Muscle layer of colon (tissue), 2 donors: Measurements from ENCODE around the gene SRPK1.
"Not testable (repeated sequence)": the region's sequence is repeated elsewhere in the genome, so short reads cannot be mapped to it uniquely, and the experiment has no call there.

Experiments
- H3K27ac ChIP-seq: one replicate; pipeline ENCODE4 v1.7.0; 2013; ENCODE audit warnings: low read depth, mild to moderate bottlenecking, low read length, moderate library complexity
- H3K27me3 ChIP-seq, 2 donors: one replicate each; pipeline ENCODE4 v1.7.0; 2013; ENCODE audit warnings: low read length in 2 of 2, mild to moderate bottlenecking in 2 of 2; ENCODE audit not compliant: insufficient read depth in 2 of 2, control insufficient read depth in 1 of 2
- H3K36me3 ChIP-seq: one replicate; pipeline ENCODE4 v1.7.0; 2013; ENCODE audit warnings: mild to moderate bottlenecking, low read length; ENCODE audit not compliant: insufficient read depth
- H3K4me1 ChIP-seq: one replicate; pipeline ENCODE4 v1.7.0; 2013; ENCODE audit warnings: mild to moderate bottlenecking, low read length; ENCODE audit not compliant: insufficient read depth
- H3K4me3 ChIP-seq, 2 donors: one replicate each; pipeline ENCODE4 v1.7.0; 2013; ENCODE audit warnings: low read length in 2 of 2, low read depth in 1 of 2, mild to moderate bottlenecking in 1 of 2, moderate library complexity in 1 of 2
- H3K9ac ChIP-seq: one replicate; pipeline ENCODE4 v1.7.0; 2013; ENCODE audit warnings: low read length
- H3K9me3 ChIP-seq: one replicate; pipeline ENCODE4 v1.7.0; 2013; ENCODE audit warnings: mild to moderate bottlenecking, low read length
- donor health status: abdominal sarcoma.
- donor health status: Adenocarcinoma of cecum.

The SRPK1 gene

DNA sequence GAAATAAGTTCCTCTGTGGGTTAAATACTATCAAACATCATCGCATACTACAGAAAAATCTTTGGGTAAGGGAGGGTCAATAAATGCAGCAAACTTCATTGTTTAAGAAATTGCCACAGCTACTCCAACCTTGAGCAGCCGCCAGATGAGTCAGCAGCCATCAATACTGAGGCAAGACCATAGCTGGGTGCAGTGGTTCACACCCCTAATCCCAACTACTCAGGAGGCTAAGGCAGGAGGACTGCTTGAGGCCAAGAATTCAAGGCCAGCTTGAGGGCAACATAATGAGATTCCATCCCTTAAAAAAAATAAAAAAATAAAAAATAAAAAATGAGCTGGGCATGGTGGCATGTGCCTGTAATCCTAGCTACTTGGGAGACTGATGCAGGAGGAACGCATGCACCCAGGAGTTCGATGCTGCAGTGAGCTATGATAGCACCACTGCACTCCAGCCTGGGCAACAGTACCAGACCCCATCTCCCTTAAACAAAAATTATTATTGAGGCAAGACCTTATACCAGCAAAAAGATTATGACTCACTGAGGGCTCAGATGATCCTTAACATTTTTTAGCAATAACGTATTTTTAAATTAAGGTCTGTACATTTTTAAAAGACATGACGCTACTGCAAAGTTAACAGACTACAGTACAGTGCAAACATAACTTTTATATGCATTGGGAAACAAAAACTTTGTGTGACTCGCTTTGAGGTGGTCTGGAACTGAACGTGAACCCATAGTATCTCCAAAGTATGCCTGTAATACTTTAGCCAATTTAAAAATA is 8.8 kb downstream of the SRPK1 start:
- no peaks in the 10 kb centered on the region for H3K27me3 ChIP-seq
- no peak overlapping the region for H3K27ac ChIP-seq
- H3K4me3 ChIP-seq = no peak overlapping the region
- H3K36me3 ChIP-seq = no peaks in the 10 kb centered on the region
- H3K9me3 ChIP-seq = no peaks in the 10 kb centered on the region
- no peak overlapping the region for H3K9ac ChIP-seq
- no peaks in the 10 kb centered on the region for H3K4me1 ChIP-seq

DNA sequence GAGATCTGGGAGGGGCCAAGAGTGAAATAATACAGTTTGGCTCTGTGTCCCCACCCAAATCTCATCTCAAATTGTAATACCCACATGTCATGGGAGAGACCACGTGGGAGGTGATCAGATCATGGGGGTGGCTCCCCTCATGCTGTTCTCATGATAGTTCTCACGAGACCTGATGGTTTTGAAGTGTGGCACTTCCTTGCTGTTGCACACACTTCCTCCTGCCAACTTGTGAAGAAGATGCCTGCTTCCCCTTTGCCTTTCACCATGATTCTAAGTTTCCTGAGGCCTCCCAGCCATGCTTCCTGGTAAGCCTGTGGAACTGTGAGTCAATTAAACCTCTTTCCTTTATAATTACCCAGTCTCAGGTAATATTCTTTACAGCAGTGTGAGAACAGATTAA is 11.3 kb downstream of the SRPK1 start:
- H3K9me3 ChIP-seq, H3K4me1 ChIP-seq, H3K9ac ChIP-seq, H3K27me3 ChIP-seq, H3K36me3 ChIP-seq, H3K27ac ChIP-seq, H3K4me3 ChIP-seq: not testable (repeated sequence)

DNA sequence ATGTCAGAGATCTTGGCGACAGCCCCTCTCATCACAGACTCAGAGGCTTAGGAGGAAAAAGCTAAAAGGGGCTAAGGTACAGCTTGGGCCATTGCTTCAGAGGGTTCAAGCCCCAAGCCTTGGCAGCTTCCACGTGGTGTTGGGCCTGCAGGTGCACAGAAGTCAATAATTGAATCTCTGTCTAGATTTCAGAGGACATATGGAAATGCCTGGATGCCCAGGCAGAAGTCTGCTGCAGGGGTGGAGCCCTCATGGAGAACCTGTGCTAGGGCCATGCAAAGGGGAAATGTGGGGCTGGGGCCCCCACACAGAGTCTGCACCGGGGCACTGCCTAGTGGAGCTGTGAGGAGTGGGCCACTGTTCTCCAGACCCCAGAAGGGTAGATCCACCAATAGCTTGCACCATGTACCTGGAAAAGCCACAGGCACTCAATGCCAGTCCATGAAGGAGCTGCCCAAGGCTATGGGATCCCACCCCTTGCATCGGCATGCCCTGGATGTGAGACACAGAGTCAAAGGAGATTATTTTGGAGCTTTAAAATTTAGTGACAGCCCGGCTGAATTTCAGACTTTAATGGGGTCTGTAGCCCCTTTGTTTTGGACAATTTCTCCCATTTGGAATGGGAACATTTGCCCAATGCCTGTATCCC is 12.0 kb downstream of the SRPK1 start:
- H3K27me3 ChIP-seq, H3K27ac ChIP-seq, H3K4me3 ChIP-seq, H3K4me1 ChIP-seq, H3K9me3 ChIP-seq, H3K9ac ChIP-seq, H3K36me3 ChIP-seq: not testable (repeated sequence)

DNA sequence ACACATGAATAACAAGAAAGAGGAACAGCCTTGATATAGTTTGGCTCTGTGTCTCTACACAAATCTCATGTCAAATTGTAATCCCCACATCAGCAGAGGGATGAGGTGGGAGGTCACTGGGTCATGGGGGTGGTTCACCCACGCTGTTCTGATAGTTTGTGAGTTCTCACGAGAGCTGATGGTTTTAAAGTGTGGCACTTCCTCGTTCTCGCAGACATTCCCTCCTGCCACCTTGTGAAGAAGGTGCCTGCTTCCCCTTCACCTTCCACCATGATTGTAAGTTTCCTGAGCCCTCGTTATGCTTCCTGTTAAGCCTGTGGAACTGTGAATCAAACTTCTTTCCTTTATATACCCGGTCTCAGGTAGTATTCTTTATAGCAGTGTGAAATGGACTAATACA is 13.1 kb downstream of the SRPK1 start:
- no peaks in the 10 kb centered on the region for H3K27me3 ChIP-seq
- H3K9me3 ChIP-seq = no peaks in the 10 kb centered on the region
- H3K9ac ChIP-seq = no peak overlapping the region
- H3K36me3 ChIP-seq = no peaks in the 10 kb centered on the region
- no peaks in the 10 kb centered on the region for H3K4me1 ChIP-seq
- no peak overlapping the region for H3K27ac ChIP-seq
- no peak overlapping the region for H3K4me3 ChIP-seq

DNA sequence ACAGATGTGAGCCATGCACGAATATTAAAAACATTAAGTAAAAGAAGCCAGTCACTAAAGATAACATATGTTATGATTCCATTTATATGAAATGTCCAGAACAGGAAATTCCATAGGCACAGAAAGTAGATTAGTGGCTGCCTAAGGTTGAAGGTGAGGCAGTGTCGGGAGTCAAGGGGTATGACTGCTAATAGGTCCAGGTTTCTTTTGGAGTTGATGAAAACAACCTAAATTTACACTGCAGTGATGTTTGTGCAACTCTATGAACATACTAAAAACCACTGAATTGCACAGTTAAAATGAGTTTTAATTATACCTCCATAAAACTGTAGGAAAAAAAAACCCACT is 14.4 kb downstream of the SRPK1 start:
- H3K9me3 ChIP-seq = no peaks in the 10 kb centered on the region
- no peak overlapping the region for H3K27ac ChIP-seq
- no peaks in the 10 kb centered on the region for H3K27me3 ChIP-seq
- H3K4me1 ChIP-seq = no peaks in the 10 kb centered on the region
- H3K4me3 ChIP-seq = no peak overlapping the region
- no peaks in the 10 kb centered on the region for H3K36me3 ChIP-seq
- no peak overlapping the region for H3K9ac ChIP-seq

DNA sequence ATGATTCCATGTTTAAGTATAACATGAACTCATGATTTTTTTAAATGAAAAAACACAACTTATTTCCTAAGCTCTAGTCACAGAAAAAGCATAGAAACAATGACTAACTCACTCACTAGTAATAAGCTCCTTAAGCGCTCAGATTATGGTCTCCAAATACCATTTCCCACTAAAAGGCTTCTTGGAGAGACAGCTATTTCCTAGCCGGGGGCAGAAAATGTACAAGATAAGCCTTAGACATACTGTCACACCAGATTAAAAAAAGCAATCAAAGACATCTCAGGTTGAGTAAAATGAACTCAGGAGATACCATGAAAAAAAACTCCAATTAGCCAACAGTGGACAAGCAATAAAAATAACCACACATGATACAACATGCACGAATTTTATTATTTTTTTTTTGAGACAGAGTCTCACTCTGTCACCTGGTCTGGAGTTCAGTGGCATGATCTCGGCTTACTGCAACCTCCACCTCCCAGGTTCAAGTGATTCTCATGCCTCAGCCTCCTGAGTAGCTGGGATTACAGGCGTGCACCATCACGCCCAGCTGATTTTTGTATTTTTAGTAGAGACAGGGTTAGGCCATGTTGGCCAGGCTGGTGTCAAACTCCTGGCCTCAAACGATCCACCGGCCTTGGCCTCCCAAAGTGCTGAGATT is 14.9 kb downstream of the SRPK1 start:
- no peaks in the 10 kb centered on the region for H3K27me3 ChIP-seq
- no peak overlapping the region for H3K4me3 ChIP-seq
- H3K27ac ChIP-seq = no peak overlapping the region
- H3K4me1 ChIP-seq = no peaks in the 10 kb centered on the region
- no peak overlapping the region for H3K9ac ChIP-seq
- H3K36me3 ChIP-seq = no peaks in the 10 kb centered on the region
- H3K9me3 ChIP-seq = no peaks in the 10 kb centered on the region

DNA sequence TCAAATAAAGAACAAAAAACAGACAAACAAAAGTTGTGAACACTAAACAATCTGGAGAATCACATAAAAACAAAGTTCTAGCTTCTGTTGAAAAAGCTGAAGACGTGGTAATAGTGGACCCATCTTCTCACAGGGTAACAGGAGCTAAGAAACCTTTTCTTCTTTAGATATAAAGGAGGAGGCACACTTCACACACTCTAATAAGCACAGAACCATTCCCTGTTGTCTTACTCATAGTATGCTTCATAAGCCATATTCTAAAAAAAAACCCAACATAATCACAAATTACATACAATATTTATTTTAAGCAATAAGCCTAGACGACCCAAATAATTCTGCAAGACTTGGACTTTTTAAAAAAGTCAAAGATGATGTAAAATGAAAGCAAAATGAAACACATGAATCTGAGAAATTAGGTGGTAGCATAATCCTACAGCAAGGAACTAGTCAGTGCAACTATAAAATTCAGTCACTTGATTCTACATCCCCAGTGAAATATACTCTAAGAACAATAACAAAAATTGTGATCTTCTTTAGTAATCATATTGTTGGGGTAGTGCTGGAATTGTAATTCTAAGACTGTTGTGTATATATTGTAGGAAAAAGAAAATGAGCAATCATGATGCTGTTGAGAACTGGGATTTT is 15.6 kb downstream of the SRPK1 start:
- H3K27ac ChIP-seq = no peak overlapping the region
- H3K36me3 ChIP-seq = no peaks in the 10 kb centered on the region
- no peaks in the 10 kb centered on the region for H3K9me3 ChIP-seq
- no peaks in the 10 kb centered on the region for H3K27me3 ChIP-seq
- H3K4me3 ChIP-seq = no peak overlapping the region
- no peaks in the 10 kb centered on the region for H3K4me1 ChIP-seq
- no peak overlapping the region for H3K9ac ChIP-seq

DNA sequence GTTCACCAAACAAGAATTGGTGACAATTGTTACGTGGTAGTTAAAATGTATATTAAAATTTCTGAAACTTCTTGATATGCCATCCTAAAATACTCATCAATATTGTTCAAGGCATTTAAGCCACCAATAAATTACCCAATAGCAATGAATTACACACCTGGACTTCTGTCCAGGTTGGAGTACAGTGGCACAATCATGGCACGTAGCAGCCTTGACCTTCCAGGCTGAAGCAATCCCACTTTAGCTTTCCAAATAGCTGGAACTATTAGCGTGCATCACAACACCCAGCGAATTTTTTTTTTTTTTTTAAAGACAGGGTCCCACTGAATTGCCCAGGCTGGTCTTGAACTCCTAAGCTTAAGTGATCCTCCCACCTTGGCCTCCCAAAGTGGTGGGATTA is 17.2 kb downstream of the SRPK1 start:
- Histone ChIP-seq H3K4me3 (no peak overlapping the region), H3K36me3 (no peaks in the 10 kb centered on the region), H3K27ac (no peak overlapping the region), H3K27me3 (no peaks in the 10 kb centered on the region), H3K4me1 (no peaks in the 10 kb centered on the region), H3K9me3 (no peaks in the 10 kb centered on the region), H3K9ac (no peak overlapping the region)

DNA sequence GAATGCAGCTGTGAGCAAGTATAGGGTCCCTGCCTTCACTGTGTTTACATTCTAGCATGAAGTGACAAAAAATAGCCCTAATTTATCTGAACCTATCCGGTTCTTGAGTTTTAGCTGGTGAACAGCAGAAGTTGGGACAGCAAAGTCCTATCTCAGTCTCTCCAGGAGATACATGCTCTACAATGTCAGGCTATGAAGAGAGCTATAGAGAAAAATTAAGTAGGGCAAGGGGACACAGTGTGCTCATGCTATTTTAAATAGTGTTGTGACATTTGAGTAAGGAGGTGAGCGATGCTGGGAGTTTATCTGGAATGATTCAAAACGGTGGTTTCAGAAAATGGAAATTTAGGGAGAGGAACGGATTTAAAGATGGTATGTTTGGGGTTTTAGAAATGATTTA is 20.4 kb downstream of the SRPK1 start:
- no peaks in the 10 kb centered on the region for H3K4me1 ChIP-seq
- no peak overlapping the region for H3K9ac ChIP-seq
- no peaks in the 10 kb centered on the region for H3K27me3 ChIP-seq
- no peak overlapping the region for H3K27ac ChIP-seq
- H3K9me3 ChIP-seq = no peaks in the 10 kb centered on the region
- H3K36me3 ChIP-seq = no peaks in the 10 kb centered on the region
- no peak overlapping the region for H3K4me3 ChIP-seq

DNA sequence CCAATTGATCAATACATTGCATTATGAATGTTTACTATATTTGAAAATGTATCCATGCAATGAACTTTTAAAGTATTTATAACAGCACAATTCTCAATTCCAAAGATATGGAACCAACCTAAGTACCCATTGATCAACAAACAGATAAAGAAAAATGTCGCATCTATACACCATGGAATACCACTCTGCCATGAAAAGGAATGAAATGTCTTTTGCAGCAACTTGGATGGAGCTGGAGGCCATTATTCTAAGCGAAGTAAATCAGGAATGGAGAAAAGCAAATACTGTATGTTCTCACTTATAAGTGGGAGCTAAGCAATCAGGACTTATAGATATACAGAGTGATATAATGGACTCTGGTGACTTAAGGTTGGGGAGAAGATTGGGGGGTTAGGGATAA is 22.9 kb downstream of the SRPK1 start:
- Histone ChIP-seq H3K4me3 (no peak overlapping the region), H3K27me3 (no peaks in the 10 kb centered on the region), H3K36me3 (no peaks in the 10 kb centered on the region), H3K4me1 (no peaks in the 10 kb centered on the region), H3K9me3 (no peaks in the 10 kb centered on the region), H3K27ac (no peak overlapping the region), H3K9ac (no peak overlapping the region)

DNA sequence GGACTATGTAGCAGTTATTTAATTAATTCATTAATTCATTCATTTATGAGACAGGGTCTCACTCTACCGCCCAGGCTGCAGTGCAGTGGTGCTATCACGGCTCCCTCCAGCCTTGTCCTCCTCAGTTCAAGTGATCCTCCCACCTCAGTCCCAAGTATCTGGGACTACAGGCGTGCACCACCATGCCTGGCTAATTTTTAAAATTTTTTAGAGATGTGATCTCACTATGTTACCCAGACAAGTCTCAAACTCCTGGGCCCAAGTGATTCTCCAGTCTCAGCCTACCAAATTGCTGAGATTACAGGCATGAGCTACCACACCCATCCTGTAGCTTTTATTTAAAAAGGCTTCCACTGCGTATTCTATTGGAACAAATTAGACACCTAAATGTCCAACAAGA is 23.4 kb downstream of the SRPK1 start:
- Histone ChIP-seq H3K9me3 (no peaks in the 10 kb centered on the region), H3K27ac (no peak overlapping the region)

More for the DNA sequence above, 23.4 kb downstream of the SRPK1 start:
- Histone ChIP-seq H3K4me1 (no peaks in the 10 kb centered on the region), H3K4me3 (no peak overlapping the region), H3K36me3 (no peaks in the 10 kb centered on the region), H3K27me3 (no peaks in the 10 kb centered on the region), H3K9ac (no peak overlapping the region)
